IMR-90 (cell line): ENCODE measurements around the gene CA4.

Experiments
- CTCF ChIP-seq: conservative IDR thresholded peaks from 2 replicates; pipeline ENCODE4 v1.5.1; 2012; ENCODE audit warnings: mild to moderate bottlenecking, low read depth, low read length, improper control_type of control experiment
- ELK1 ChIP-seq: fragments of 150-350 bp; IDR thresholded peaks from 2 replicates; pipeline ENCODE4 v1.6.1; 2016; ENCODE audit warnings: low read depth, mild to moderate bottlenecking, low read length, moderate library complexity, borderline replicate concordance
- FOS ChIP-seq: fragments of 150-350 bp; IDR thresholded peaks from 2 replicates; pipeline ENCODE4 v1.6.1; 2016; ENCODE audit warnings: low read depth, low read length
- MAFK ChIP-seq: IDR thresholded peaks from 2 replicates; pipeline ENCODE4 v1.6.1; 2012; ENCODE audit warnings: low read depth, low read length, improper control_type of control experiment
- MAZ ChIP-seq: IDR thresholded peaks from 2 replicates; pipeline ENCODE4 v1.6.1; 2012; ENCODE audit warnings: low read depth, mild to moderate bottlenecking, low read length, improper control_type of control experiment, moderate library complexity, borderline replicate concordance
- MXI1 ChIP-seq: IDR thresholded peaks from 2 replicates; pipeline ENCODE4 v1.6.1; 2012; ENCODE audit warnings: low read depth, mild to moderate bottlenecking, low read length, moderate library complexity, borderline replicate concordance
- POLR2A ChIP-seq: IDR thresholded peaks from 2 replicates; pipeline ENCODE4 v1.6.1; 2012; ENCODE audit warnings: mild to moderate bottlenecking, low read depth, low read length
- RCOR1 ChIP-seq: IDR thresholded peaks from 2 replicates; pipeline ENCODE4 v1.6.1; 2012; ENCODE audit warnings: mild to moderate bottlenecking, low read length, improper control_type of control experiment; ENCODE audit not compliant: insufficient replicate concordance

- TF ChIP-seq ELK1 (no peak), CTCF (no peak), FOS (no peak), MAFK (no peak), MAZ (no peak), POLR2A (no peak), MXI1 (no peak), RCOR1 (no peak)
Measured at GRCh38 chr17:60155427-60155814, 5.6 kb downstream of the CA4 start.
